ENCODE measurements around the gene CRYAA.
"Not testable (repeated sequence)": the region's sequence is repeated elsewhere in the genome, so short reads cannot be mapped to it uniquely, and the experiment has no call there.

The CRYAA gene

GRCh38 chr21:43177043-43177906 is 8.5 kb downstream of the CRYAA start:
- DNase-seq (ENCODE audit: low read depth): not testable (repeated sequence)

- DNase-seq (ENCODE audit: low read depth): not testable (repeated sequence)
These were observed 9.5 kb downstream of the CRYAA start for GRCh38 chr21:43178175-43178826.

GRCh38 chr21:43181033-43181432 is 12.2 kb downstream of the CRYAA start:
- DNase-seq (ENCODE audit: low read depth): not testable (repeated sequence)

GRCh38 chr21:43187268-43187667 is 18.5 kb downstream of the CRYAA start:
- DNase-seq (ENCODE audit: low read depth): not testable (repeated sequence)

- no peak for DNase-seq (ENCODE audit: low read depth)
These were observed 18.9 kb downstream of the CRYAA start for GRCh38 chr21:43187715-43188114.

GRCh38 chr21:43188181-43188580 is 19.4 kb downstream of the CRYAA start:
- DNase-seq (ENCODE audit: low read depth): no peak

- DNase-seq (ENCODE audit: low read depth): no peak
These were observed 19.9 kb downstream of the CRYAA start for GRCh38 chr21:43188592-43189210.

- DNase-seq (ENCODE audit: low read depth): no peak
These were observed 21.1 kb downstream of the CRYAA start for GRCh38 chr21:43189936-43190335.

GRCh38 chr21:43190544-43190943 is 21.7 kb downstream of the CRYAA start:
- no peak for DNase-seq (ENCODE audit: low read depth)

GRCh38 chr21:43190951-43191350 is 22.1 kb downstream of the CRYAA start:
- no peak for DNase-seq (ENCODE audit: low read depth)

- DNase-seq (ENCODE audit: low read depth): no peak
These were observed 22.7 kb downstream of the CRYAA start for GRCh38 chr21:43191521-43191920.

- no peak for DNase-seq (ENCODE audit: low read depth)
These were observed 23.2 kb downstream of the CRYAA start for GRCh38 chr21:43191971-43192370.

GRCh38 chr21:43192501-43193081 is 23.8 kb downstream of the CRYAA start:
- DNase-seq (ENCODE audit: low read depth): no peak

- no peak for DNase-seq (ENCODE audit: low read depth)
These were observed 24.4 kb downstream of the CRYAA start for GRCh38 chr21:43193088-43193650.

- no peak for DNase-seq (ENCODE audit: low read depth)
These were observed 25.0 kb downstream of the CRYAA start for GRCh38 chr21:43193651-43194302.

GRCh38 chr21:43194303-43195120 is 25.7 kb downstream of the CRYAA start:
- DNase-seq (ENCODE audit: low read depth): no peak

GRCh38 chr21:43195121-43196021 is 26.6 kb downstream of the CRYAA start:
- no peak for DNase-seq (ENCODE audit: low read depth)

- DNase-seq (ENCODE audit: low read depth): no peak
These were observed 28.0 kb downstream of the CRYAA start for GRCh38 chr21:43196826-43197225.

GRCh38 chr21:43198376-43198775 is 29.6 kb downstream of the CRYAA start:
- DNase-seq (ENCODE audit: low read depth): no peak

GRCh38 chr21:43201491-43201890 is 32.7 kb downstream of the CRYAA start:
- no peak for DNase-seq (ENCODE audit: low read depth)
